Jurkat, Clone E6-1 (cell line): ENCODE data around the gene ITIH3.

Source experiments
- DNase-seq: peaks from one replicate; pipeline ENCODE4 v3.0.0-alpha.2; 2011; ENCODE audit warnings: low read depth, low spot score
- H3K4me3 ChIP-seq: 2 replicates; pipeline ENCODE4 v1.5.1; 2011; ENCODE audit warnings: mild to moderate bottlenecking, low read length, control low read depth, moderate library complexity

Gene ITIH3

DNA sequence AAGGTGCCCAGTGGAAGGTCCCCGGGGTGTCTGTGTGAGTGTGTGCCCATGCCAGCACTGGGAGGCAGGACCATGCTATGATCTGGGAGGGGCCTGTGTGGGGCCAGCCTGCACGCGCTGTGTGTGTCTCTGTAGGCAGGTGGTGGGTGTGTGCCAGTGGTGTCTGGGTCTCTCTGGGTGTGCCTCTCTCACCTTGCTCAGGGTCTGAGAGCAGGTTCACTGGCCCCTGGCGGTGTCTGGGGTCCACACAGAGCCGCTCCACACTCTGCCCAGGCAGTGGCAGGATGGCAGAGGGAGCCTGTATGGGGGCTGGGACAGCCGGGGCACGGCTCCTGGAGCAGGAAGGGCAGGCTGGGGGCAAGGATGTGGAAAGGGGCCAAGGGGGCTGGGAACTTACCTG is 23.3 kb downstream of the ITIH3 start:
- no peak for DNase-seq
- H3K4me3 ChIP-seq, result no peak overlapping the region

DNA sequence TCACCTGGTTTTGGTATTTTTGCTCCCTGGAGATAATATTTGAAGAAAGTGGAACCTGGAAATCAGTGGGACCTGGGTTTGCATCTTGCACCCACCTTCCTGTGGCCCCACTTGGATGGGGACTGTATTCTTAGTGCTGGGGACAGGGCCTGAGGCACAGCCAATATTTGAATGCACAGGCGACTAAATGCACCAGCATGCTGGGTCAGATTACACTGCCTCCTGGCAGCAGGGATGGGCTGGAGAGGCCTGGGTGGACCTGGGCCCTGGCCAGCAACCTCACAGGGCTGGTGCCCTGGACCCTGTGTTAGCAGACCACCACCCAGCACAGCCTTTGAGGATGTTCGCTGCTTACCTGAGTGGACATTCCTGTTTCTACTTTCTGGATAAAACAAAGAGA is 25.3 kb downstream of the ITIH3 start:
- H3K4me3 ChIP-seq, result no peak overlapping the region
- DNase-seq, result no peak

DNA sequence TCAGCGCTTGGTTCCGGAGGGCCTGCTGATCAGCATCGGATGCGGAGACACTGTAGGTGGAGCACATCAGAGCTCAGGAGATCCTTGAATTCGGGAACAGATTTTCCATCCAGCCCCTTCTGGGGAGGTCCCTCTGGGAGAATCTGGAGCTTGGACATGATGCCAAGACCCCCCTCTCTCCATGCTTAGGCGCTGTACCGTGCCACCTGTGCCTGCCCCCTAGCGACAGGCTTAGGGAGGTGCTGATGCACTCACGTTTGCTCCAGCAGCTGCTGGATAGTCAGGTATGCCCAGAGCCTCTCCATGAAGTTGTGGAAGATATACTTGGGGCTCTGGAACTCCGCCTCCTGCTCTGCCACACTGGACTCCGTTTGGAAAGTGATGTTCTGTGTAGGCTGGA is 26.1 kb downstream of the ITIH3 start:
- no peak overlapping the region for H3K4me3 ChIP-seq
- no peak for DNase-seq

DNA sequence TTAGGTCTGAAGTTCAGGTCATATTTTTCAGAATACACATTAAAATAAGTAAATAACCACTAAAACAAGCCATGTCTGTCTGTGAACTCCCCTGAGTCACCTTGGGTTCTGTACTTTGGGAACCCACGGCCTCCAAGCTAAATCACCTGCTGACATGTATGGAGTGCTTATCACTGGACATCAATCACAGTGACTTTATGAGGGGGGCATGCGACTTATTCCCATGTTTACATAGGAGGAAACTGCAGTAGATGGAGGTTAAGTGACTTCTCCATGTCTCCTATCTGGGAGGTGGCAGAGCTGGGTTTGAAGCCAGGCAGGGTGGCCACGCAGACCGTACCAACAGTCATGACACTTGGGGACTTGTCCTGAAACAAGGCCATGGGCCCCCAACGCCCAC is 27.8 kb downstream of the ITIH3 start:
- H3K4me3 ChIP-seq, result no peak overlapping the region
- no peak for DNase-seq

DNA sequence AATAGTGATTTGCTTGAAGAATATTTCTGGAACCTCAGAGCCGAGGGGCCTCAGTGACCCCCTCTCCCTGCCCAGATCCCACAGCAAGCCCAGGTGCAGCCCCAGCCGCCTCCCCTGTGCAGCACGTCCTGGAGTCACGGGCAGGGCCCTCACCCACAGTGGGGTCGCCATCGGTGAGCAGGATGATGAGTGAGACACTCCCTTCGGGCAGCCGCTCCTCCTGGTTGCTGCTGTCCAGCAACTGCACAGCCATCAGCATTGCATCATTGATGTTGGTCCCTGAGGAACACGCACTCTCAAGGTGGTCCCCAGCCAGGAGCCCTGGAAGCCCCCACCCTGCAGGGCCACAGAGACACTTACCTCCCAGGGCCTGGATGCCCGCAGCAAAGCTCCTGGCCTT is 29.4 kb downstream of the ITIH3 start:
- no peak overlapping the region for H3K4me3 ChIP-seq
- DNase-seq, result no peak

DNA sequence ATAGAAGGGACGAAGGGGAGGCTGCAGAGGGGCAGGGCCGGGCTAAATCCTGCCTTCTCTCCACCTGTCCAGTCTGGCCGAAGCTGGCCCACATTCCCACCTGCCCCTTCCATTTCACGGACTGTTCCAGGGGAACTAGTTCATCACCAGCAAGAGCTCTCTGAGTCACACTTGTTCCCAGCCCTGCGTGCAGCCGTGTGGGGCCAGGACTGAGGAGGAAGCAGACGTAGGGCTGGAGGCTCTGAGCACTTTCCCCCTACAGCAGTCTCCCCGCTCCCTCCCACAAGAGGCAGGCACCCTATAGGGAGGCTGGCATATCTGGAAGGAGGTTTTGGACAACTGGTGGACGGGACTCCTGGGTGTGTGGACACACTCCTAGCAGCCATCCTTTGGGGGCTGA is 32.8 kb downstream of the ITIH3 start:
- DNase-seq, result no peak
- H3K4me3 ChIP-seq, result no peak overlapping the region

DNA sequence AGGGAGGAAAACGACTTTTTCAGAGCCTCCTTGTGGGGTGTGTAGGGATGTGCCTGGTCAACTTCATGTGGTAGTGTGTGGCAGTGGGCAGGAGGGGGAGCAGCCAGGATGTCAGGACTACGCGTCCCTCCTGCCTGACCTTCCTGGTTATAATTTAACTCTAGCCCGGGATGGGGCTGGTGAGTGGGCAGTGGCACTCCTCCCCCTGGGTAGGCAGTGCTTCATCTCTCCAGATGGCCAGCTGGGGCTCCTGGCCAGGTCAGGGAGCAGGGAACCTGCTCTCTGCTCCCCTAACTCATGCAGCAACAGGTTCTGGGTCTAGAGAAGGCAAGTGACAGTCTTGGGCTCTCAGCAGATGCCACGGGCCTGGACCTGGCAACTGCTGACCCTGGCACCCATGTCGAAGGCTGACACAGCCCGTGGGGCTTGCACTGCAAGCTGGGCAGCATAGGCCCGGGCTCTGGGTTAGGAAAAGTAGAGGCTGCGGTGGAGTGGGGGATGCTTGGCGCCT is 33.3 kb downstream of the ITIH3 start:
- no peak for DNase-seq
- H3K4me3 ChIP-seq, result no peak overlapping the region

DNA sequence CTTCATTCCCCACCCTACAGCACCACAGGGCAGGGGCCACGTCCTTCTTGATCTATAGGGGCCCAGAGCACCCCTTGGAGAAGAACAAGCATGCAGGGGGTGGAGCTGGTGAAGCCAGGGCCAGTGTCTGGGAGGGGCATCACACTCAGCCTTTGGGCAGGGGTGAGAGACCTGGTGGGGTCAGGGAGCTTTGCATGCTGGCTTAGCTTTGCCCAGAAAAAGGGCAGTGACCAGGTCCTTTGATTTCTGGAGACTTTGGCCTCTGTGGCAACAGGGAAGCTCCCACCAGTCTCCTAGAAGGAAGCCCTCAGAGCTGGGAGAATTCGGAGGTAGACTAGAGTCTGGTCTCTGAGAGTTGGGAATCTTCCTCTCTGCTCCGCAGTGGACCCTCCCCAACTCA is 34.9 kb downstream of the ITIH3 start:
- H3K4me3 ChIP-seq, result no peak overlapping the region
- no peak for DNase-seq

DNA sequence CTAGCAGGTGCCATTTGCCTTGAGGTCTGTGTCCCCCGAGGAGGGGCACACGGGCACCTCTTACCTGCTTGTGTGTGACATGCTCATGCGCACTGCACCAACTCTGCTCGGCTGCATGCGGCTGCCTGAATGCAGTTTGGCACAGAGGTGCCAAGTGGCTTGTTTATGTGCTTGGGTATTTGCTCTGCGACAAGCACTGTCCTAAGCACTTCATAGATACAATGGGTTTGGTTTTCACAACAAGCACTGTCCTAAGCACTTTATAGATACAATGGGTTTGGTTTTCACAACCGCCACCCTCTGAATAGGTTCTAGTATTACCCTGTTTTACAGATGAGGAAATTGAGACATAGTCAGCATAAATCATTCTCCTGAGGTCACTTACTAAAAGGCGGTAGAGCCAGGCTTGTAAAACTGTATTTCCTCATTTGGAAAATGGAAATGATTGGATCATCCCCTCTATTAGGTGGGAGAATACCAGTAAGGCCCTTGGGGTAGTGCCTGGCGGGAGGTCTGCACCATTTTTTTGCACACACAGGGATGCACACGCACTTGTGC is 35.4 kb downstream of the ITIH3 start:
- DNase-seq, result no peak
- H3K4me3 ChIP-seq, result no peak overlapping the region

DNA sequence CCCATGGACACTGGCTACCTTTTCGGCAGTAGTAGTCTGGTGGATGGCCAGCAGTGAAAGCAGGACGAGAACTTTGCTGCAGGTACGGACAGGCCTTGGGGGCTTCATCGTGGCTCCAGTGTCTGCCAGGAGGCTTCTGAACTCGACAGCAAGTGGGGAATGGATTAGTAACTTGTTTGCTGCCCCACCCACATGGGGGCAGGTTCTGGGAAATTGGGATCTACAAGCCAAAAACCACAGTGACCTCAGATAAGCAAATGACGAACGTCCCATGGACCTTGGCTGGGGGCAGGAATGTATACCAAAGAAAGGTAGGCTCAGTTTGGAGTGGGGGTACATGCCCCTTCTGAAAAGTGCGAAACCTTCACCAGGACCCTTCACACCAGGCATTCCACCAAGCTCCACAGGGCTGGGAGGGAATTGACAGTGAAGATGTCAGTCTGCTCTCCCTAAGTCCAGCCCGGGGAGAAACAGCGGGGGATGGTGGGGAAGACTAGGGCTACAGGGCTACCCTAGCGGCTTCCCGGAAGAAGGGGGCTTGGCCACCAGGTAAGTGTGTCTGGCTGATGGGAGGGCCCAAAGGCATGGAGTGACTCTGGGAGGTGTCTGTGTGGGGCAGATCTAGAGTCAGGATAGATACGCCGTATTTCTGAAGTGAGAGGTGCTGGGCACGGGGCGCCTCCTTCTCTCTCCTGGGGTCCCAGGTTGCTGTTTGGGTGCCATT is 36.1 kb downstream of the ITIH3 start, which contains the start of gene ITIH4:
ITIH4 (minus strand) TSS at position 138 of the 724 bp plus-strand sequence; CDS start at position 108, 30 bp downstream.
- DNase-seq, result no peak
- no peak within 1 kb of the TSS for H3K4me3 ChIP-seq

DNA sequence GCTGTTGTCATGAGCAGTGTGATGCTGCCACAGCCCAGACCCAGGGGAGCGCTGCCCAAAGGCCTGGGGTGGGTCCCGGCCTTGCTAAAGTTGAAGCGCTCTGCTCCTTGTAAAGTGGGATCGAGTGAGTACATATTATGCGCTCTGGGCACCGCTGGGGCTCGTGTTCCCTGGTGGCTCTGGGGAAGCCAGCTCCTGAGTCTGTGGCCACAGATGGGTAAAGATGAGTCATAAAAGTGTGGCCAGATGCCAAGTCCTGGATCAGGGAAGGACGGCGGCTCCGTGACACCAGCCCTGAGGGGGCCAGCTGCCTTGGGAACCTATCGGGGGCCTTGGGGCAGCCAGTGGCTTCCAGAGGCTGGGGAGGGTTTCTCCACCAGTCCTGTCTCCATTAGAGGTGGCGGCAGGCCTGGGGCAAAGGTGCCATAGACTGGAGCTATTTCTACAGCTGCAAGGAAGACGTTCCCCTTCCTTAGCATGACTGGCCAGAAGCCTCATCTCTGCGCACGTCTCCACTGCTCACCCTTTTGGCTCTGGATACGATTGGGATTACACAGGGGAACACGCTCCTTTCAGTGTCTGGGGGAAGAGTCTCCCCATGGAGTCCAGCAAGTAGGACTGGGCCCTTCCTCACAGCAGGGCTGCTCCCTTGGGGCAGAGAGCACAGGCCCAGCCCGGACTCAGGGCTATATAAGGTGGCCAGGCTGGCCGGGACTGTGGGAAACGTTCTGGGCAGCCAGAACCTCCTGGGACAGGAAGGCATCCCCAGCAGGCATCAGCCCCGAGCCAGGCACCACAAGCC is 37.1 kb downstream of the ITIH3 start:
- no peak overlapping the region for H3K4me3 ChIP-seq
- DNase-seq, result no peak

DNA sequence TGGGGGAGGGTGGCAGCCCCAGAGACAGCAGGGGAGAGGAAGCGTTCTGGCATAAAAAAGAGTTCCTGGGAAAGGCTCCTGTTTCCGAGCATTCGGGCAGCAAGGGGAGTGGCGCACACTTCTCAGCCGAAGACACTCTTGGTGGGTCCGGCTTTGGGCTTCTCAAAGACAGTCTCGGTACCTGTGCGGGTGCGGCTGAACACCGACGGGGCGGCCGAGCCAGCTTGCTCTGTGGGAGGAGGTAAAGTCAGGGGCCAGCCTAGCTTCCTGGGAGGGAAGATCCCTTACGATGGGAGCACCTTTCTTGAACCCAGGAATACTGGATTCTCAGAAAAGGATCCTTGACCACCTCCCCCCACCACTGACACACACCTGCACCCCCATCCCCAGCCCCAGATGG is 38.6 kb downstream of the ITIH3 start:
- H3K4me3 ChIP-seq, result no peak overlapping the region
- DNase-seq, result no peak

DNA sequence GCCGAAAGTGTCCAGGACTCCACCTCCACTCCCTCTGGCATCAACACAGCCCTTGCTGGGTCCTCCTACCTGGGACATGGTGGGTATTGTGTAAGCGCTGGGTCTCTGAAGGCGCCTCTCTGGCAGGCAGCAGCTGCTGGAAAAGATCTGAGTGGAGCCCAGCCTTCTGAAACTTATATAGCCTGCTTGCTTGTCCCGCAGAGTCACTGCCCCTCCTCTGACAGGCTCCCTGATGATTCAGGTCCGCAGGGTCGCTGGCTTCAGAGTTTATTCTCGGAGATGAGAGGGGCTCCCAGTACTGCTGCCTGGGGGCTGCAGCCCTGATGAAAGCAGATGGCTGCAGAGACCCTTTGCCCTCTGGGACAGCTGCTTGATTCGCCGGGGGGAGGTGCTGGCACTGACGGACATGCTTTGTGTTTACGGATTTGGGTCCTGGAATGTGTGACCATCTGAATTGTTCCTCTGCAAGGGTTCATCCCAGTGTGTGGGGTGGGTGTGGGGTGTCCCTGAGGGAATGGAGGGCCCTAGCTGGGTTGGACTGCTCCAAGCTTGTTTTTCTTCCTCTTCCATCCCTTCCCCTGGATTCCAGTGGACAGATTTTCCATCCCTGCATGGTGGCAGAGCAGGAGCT is 40.4 kb downstream of the ITIH3 start, which contains the start of gene MUSTN1:
MUSTN1 (minus strand) TSS at position 149 of the 631 bp plus-strand sequence; CDS start at position 78, 71 bp downstream.
- H3K4me3 ChIP-seq, result no peak within 1 kb of the TSS
- no peak for DNase-seq

DNA sequence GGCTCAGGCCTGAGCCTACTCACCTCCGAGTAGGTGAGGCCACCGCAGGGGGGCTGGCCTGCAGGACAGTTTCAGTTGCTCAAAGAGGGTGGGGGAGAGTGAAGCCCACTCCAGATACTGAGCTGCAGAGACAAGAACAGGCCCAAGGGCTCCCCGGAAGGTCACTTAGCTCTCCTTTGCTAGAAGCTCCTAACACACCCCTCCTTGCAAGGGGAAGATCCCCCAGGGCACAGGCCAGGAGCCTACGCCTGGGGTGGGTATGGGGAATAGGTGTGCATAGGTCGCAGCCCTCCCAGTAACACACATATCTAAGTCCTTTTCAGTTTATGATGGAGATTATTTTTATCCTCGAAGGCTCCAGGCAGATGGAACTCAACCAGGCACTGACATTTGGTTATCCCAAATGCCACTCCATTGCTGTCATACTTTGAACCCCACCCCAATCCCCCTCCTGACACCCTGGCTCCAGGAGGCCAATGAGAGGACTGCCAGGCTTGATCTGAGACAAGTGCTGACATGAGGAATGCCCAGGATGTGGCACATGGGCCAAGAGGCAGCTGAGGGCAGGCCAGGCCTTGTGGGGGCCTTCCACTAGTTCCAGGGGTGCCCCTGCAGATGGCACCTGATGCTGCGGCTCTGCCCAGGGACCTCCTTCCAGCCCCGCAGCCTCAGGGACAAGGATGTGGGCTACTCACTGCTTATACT is 41.3 kb downstream of the ITIH3 start:
- H3K4me3 ChIP-seq, result no peak overlapping the region
- no peak for DNase-seq

DNA sequence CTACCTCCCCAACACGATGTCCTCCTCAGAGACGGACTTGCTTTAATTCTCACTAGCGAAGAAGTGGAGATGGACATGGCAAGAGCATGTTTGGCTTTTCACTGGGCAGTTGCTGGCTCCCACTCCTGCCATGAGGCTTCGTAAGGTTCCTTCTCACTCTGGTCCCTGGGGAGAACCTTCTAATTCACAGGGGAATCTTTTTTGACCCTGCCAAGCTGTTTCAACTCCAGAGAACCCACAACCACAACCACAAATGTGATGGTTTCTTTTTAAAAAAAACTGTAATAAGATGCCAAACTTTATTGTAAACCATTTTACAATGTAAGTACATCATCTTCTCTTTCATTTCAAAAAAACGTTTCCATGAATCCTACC is 41.9 kb downstream of the ITIH3 start:
- no peak for DNase-seq
- H3K4me3 ChIP-seq, result no peak overlapping the region

DNA sequence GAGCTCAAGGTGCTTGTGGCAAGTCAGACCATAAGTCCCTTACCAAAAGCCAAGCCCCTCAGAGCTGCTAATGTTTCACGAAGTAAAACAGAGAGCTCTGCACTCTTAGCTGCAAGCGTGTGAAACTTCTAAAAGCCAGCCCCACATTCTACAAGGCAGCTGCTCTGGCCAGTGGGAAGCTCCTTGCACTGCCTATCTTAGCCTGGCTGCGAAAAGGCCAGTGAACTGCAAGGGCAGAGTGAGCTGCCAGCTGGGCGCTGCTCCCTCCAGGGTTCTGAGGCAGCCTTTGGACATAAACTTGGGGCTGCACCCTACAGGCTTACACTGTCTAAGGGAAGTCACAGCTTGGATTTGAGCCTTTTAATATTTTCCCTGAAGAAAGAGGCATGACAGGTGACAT is 42.4 kb downstream of the ITIH3 start:
- no peak for DNase-seq
- H3K4me3 ChIP-seq, result no peak overlapping the region

DNA sequence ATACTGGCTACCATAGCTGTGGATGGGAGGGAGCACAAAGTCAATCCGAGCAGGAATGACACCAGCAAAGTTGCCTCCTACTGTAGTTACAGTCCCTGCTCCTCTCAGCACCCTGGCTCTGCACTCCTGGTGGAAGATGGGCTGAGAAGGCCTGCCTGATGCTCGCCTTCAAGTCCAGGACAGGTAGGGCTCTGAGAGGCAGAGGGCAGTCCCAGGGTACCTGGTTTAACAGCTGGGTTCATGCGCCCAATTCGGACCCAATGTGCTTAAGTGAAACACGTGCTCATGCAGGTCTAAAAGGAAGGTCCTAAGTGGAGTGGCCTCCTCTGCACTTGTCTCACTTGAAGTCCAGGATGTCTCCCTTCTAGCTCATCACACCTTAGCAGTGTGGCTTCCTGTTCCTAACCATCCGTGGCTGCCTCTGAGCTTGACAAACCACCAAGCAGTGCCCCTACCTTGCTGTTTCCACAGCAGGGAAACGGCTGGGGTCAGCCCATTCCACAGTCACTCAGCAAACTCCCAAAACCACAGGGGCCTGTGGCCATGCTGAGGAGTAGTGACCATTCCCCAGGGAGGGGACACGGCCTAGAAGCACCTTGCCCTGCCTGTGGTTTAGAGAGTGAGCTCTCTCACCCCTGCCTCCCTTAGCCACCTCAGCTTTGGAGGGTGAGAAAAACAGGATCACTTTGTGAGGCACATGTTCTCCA is 44.1 kb downstream of the ITIH3 start:
- DNase-seq, result peak; percentile 47
- H3K4me3 ChIP-seq, result no peak overlapping the region

DNA sequence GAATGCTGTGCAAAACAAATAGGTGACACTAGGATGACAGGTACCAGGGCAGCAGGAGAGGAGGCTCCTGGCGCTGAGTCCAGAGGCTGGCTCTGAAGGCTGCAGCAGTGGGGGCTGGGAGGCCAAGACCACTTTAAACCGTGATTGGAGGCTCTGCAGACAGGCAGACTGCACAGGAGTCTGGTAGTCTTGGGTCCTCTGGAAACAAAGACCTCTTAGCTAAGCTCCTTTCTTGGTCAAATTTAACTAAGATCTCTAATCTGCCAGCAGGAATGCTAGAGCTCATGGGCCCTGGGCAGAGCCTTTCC is 44.6 kb downstream of the ITIH3 start:
- no peak overlapping the region for H3K4me3 ChIP-seq
- no peak for DNase-seq
